D721Med (cell line): ENCODE data around the gene BRME1.

ENCODE experiments used
- DNase-seq: peaks from one replicate; pipeline ENCODE4 v3.0.0; 2011; ENCODE audit warnings: low spot score; ENCODE audit not compliant: insufficient read length
- FAIRE-seq: peaks from 2 replicates; lab custom pipeline; 2011; peaks lifted over from hg19 to GRCh38; lab: Jason Lieb, UNC
- CTCF ChIP-seq: IDR thresholded peaks from 2 replicates; pipeline ENCODE4 v1.5.1; 2012; ENCODE audit warnings: mild to moderate bottlenecking, control low read depth; ENCODE audit not compliant: insufficient read depth; ENCODE audit errors: missing control alignments

BRME1 gene

GRCh38 chr19:13835791-13836723, 69.9 kb downstream of the BRME1 start:
- FAIRE-seq (no peak), DNase-seq (no peak)
- no peak for TF ChIP-seq CTCF

GRCh38 chr19:13834244-13835069, 71.5 kb downstream of the BRME1 start:
- DNase-seq, result no peak
- FAIRE-seq, result no peak
- no peak for TF ChIP-seq CTCF

- peak; percentile 99 for DNase-seq
- no peak for FAIRE-seq
- peak; percentile 27 for TF ChIP-seq CTCF
Observed at GRCh38 chr19:13833330-13834243, 72.3 kb downstream of the BRME1 start.
